ENCODE results near the gene SNRK. TPM values are rescaled to one million over a fixed set of nuclear protein-coding genes. Genes with fewer than 3 reads are reported as not detected.

The SNRK gene
- total and polyA plus RNA-seq, 2 donors (not counting 3 experiments of a cell fraction or from before 2014, with no cell fraction given) = 43.3 to 99.9 TPM

DNA sequence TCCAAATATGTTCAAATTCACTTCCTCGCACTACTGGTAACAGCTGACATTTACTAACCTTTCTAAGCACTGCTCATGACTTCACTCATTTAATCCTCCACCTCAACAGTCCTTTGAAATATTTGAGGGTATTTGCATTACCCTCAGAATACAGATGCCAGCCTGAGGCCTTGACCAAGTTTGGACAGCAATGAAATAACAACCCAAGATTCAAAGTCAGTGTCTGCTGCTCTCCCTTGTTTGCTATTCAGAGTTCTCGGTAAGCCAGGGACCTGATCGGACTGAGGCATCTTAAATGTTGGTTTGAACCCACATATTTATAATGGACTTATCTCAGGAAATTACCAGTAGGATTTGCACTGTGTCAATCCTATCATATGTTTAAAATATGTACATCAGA lies 19.9 kb upstream of the SNRK start:
- no peaks in the 10 kb centered on the region for H3K36me3 ChIP-seq (ENCODE audit: control insufficient read depth in 2 of 2, extremely low read depth in 1 of 2, insufficient read depth in 2 of 2, low read length in 2 of 2)
- H3K9me3 ChIP-seq (replicated peaks; ENCODE audit: control insufficient read depth, insufficient read depth, low read length) = no peaks in the 10 kb centered on the region
- H3K27ac ChIP-seq (ENCODE audit: insufficient read depth, low read depth, low read length) = no peak overlapping the region
- intact Hi-C loops (cut with micrococcal nuclease) (no loop called here), dilution Hi-C loops (cut with MboI; ENCODE audit: extremely low pct_ligation_motif_present, low sequenced_read_pairs) (no loop called here)
- no peak overlapping the region for H2AFZ ChIP-seq (ENCODE audit: low read depth, low read length)
- TF ChIP-seq MYC (IDR thresholded peaks at IDR 0.05; ENCODE audit: low read depth, low read length) (no peak), POLR2AphosphoS5 (IDR thresholded peaks at IDR 0.05; ENCODE audit: insufficient read depth, low read depth, low read length) (no peak), JUN (IDR thresholded peaks at IDR 0.05; ENCODE audit: borderline replicate concordance, insufficient read depth, insufficient read length, low read depth) (no peak), EZH2 (IDR thresholded peaks at IDR 0.05; ENCODE audit: borderline replicate concordance, low read depth, low read length, severe bottlenecking) (no peak), FOS (IDR thresholded peaks at IDR 0.05; ENCODE audit: borderline replicate concordance, insufficient read depth, low read length) (no peak), POLR2A (IDR thresholded peaks at IDR 0.05; ENCODE audit: low read depth, low read length) (no peak), GATA2 (IDR thresholded peaks at IDR 0.05; ENCODE audit: insufficient read depth, insufficient read length, low read depth, low read length) (no peak)
- TF ChIP-seq, protein P1, sequence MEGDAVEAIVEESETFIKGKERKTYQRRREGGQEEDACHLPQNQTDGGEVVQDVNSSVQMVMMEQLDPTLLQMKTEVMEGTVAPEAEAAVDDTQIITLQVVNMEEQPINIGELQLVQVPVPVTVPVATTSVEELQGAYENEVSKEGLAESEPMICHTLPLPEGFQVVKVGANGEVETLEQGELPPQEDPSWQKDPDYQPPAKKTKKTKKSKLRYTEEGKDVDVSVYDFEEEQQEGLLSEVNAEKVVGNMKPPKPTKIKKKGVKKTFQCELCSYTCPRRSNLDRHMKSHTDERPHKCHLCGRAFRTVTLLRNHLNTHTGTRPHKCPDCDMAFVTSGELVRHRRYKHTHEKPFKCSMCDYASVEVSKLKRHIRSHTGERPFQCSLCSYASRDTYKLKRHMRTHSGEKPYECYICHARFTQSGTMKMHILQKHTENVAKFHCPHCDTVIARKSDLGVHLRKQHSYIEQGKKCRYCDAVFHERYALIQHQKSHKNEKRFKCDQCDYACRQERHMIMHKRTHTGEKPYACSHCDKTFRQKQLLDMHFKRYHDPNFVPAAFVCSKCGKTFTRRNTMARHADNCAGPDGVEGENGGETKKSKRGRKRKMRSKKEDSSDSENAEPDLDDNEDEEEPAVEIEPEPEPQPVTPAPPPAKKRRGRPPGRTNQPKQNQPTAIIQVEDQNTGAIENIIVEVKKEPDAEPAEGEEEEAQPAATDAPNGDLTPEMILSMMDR (IDR thresholded peaks at IDR 0.05; ENCODE audit: extremely low read depth in 1 of 2, insufficient read depth in 1 of 2, low read depth in 1 of 2, low read length in 2 of 2) = no peak
- TF ChIP-seq, protein P2, sequence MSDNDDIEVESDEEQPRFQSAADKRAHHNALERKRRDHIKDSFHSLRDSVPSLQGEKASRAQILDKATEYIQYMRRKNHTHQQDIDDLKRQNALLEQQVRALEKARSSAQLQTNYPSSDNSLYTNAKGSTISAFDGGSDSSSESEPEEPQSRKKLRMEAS (IDR thresholded peaks at IDR 0.05; ENCODE audit: insufficient read depth, insufficient read length) = no peak
- no peaks in the 10 kb centered on the region for H3K9me1 ChIP-seq (replicated peaks; ENCODE audit: control insufficient read depth, extremely low read depth, insufficient read depth, low read length)
- CTCF ChIA-PET = interaction anchor here (0.8 to 1.2 kb wide), 3 partner anchors 14 to 104 kb away, joined by 3 to 5 read pairs (median 3); no protein-coding TSS in a partner anchor
- no peak overlapping the region for H3K4me3 ChIP-seq (replicated peaks in 1 of 3; ENCODE audit: insufficient read depth in 1 of 3, low read depth in 1 of 3, low read length in 3 of 3)
- no peaks in the 10 kb centered on the region for H3K4me1 ChIP-seq (ENCODE audit: control insufficient read depth, extremely low read depth, insufficient read depth, low read length)
- BruUV-seq (replicated peaks) = no TSS peak
- FAIRE-seq (no peak), DNase-seq (ENCODE audit: low read depth, low spot score) (no peak)
- H3K4me2 ChIP-seq (ENCODE audit: insufficient read depth, low read length) = no peak overlapping the region
- no peaks in the 10 kb centered on the region for H3K27me3 ChIP-seq (ENCODE audit: control insufficient read depth in 2 of 2, insufficient read depth in 2 of 2, low read length in 2 of 2)
- POLR2A ChIA-PET = no interaction called here
- H4K20me1 ChIP-seq (replicated peaks; ENCODE audit: control insufficient read depth, extremely low read depth, insufficient read depth, low read length) = no peaks in the 10 kb centered on the region
- no peaks in the 10 kb centered on the region for H3K79me2 ChIP-seq (ENCODE audit: control insufficient read depth, insufficient read depth, low read length)
- H3K9ac ChIP-seq (replicated peaks; ENCODE audit: extremely low read depth, insufficient read depth, low read length) = no peak overlapping the region

Data from endothelial cell of umbilical vein (primary cell).